ENCODE measurements around the gene JAG2. TPM values are rescaled to one million over a fixed set of nuclear protein-coding genes. Genes with fewer than 3 reads are reported as not detected.

The JAG2 gene
- total RNA-seq, 1 donor from 2014 or later: 84.1 TPM

DNA sequence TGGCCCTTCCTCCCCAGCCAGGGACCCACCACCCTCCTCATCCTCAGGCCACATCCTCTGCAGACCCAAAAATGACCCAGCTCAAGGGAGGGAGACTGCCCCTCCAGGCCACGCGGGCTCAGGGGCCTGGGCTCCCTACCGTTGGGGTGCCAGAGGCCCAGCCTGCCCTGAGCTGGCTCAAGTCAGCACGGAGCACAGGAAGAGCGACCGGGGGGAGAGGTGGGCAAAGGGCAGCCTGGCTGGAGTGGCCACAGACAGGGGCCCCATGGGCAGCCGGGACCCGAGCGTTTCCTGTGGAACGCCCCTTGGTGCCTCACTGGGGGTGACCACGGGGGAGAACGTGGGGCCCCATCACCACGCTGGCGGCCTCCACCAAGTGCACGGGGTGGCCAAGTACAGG, 10.7 kb downstream of the JAG2 start:
- Mint-ChIP-seq H3K9me3 (ENCODE audit: unreplicated experiment) (peaks cover 5% of the 10 kb centered on the region), H3K4me3 (ENCODE audit: unreplicated experiment) (no peak overlapping the region), H3K27me3 (ENCODE audit: unreplicated experiment) (peaks cover 6% of the 10 kb centered on the region), H3K27ac (ENCODE audit: unreplicated experiment) (no peak overlapping the region), H3K36me3 (ENCODE audit: unreplicated experiment) (no peaks in the 10 kb centered on the region), H3K4me1 (ENCODE audit: low read depth, unreplicated experiment) (no peaks in the 10 kb centered on the region)
- DNase-seq: no peak
- TF ChIP-seq, protein P1, sequence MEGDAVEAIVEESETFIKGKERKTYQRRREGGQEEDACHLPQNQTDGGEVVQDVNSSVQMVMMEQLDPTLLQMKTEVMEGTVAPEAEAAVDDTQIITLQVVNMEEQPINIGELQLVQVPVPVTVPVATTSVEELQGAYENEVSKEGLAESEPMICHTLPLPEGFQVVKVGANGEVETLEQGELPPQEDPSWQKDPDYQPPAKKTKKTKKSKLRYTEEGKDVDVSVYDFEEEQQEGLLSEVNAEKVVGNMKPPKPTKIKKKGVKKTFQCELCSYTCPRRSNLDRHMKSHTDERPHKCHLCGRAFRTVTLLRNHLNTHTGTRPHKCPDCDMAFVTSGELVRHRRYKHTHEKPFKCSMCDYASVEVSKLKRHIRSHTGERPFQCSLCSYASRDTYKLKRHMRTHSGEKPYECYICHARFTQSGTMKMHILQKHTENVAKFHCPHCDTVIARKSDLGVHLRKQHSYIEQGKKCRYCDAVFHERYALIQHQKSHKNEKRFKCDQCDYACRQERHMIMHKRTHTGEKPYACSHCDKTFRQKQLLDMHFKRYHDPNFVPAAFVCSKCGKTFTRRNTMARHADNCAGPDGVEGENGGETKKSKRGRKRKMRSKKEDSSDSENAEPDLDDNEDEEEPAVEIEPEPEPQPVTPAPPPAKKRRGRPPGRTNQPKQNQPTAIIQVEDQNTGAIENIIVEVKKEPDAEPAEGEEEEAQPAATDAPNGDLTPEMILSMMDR (IDR thresholded peaks at IDR 0.05; ENCODE audit: partially characterized antibody, unreplicated experiment): no peak

DNA sequence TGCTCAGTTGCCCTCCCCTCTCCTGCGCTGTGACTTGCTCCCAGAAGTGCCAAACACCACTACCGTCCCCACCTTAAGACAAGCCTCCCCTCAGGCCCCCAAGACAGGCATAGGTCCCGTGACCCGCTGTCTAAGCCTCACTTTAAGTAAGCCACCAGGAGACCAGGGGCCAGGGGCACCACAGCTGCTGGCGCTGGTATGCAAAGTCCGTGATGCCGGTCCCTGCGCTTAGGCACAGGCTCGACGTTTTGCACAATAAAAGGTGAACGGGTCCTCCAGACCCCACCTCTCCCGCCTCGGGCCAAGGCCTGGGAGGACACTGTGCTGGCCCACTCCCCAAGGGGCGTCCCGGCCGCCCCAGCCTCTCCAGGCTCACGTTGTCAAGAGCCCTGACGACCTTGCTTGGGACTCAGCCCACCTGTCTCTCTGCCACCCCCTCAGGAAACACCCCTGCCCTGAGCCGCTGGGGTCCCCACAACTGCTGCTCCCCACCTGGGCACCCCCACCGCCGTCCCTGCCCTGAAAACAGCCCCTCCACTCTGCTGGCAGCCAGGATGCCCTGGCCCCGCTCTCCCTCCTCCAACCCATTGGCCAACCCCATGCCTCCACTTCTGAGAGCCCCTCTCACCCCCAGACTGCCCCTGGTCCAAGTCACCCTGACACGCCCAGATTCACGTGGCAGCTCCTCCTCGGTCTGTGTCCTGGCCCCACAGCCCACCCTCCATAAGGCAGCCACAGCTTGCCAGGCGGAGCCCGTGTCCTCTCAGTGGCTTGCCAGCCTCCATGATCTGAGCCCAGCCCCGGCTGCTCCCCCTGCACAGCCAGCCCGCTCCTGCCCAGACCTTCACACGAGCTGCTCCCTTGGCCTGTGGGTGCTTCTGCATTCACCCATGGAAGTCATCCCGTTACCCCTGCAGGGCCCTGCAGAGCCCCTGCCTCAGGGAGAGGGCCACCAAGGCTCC, 11.9 kb downstream of the JAG2 start:
- no peak overlapping the region for H3K4me3 Mint-ChIP-seq (ENCODE audit: unreplicated experiment)
- peaks cover 3% of the 10 kb centered on the region for H3K9me3 Mint-ChIP-seq (ENCODE audit: unreplicated experiment)
- H3K27ac Mint-ChIP-seq (ENCODE audit: unreplicated experiment): no peak overlapping the region
- no peak for DNase-seq
- no peaks in the 10 kb centered on the region for H3K36me3 Mint-ChIP-seq (ENCODE audit: unreplicated experiment)
- TF ChIP-seq, protein P1 (IDR thresholded peaks at IDR 0.05; ENCODE audit: partially characterized antibody, unreplicated experiment): no peak
- peaks cover 6% of the 10 kb centered on the region for H3K27me3 Mint-ChIP-seq (ENCODE audit: unreplicated experiment)
- no peaks in the 10 kb centered on the region for H3K4me1 Mint-ChIP-seq (ENCODE audit: low read depth, unreplicated experiment)

DNA sequence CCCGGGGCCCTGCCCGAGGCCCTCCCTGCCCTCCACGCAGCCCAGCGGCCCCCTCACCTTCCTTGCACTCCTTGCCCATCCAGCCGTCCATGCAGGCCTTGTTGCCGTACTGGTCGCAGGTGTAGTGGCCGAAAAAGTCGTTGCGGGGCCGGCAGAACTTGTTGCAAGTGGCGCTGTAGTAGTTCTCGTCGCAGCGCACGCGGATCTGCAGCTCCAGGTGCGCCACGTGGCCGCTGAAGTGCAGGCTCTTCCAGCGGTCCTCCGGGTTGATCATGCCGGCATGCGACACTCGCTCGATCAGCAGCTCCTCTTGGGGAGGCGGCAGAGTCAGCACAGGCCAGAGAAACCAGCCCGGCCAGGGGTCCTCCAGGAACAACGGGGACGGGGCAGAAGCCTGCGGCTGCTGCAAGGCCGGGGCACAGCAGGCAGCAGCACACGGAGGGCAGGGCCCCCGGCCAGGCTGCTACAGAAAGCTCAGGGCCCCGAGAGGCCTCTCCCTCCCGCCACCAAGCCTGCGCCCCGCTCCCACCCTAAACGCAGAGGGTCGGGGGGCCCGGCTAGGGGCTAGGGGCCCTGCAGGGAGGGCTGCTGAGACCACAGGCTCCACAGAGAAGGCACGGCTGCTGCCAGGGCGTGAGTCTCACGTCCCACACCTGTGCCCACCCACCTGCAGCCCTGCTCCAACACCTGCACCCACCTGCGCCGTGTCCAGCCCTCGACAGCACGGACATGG, 12.7 kb downstream of the JAG2 start:
- H3K27ac Mint-ChIP-seq (ENCODE audit: unreplicated experiment): no peak overlapping the region
- no peak overlapping the region for H3K4me3 Mint-ChIP-seq (ENCODE audit: unreplicated experiment)
- no peaks in the 10 kb centered on the region for H3K4me1 Mint-ChIP-seq (ENCODE audit: low read depth, unreplicated experiment)
- TF ChIP-seq, protein P1 (IDR thresholded peaks at IDR 0.05; ENCODE audit: partially characterized antibody, unreplicated experiment): no peak
- peaks cover 3% of the 10 kb centered on the region for H3K9me3 Mint-ChIP-seq (ENCODE audit: unreplicated experiment)
- peak; percentile 15 for DNase-seq
- no peaks in the 10 kb centered on the region for H3K36me3 Mint-ChIP-seq (ENCODE audit: unreplicated experiment)
- peaks cover 6% of the 10 kb centered on the region for H3K27me3 Mint-ChIP-seq (ENCODE audit: unreplicated experiment)

GRCh38 chr14:105155071-105155651, 13.4 kb downstream of the JAG2 start:
- peaks cover 2% of the 10 kb centered on the region for H3K9me3 Mint-ChIP-seq (ENCODE audit: unreplicated experiment)
- DNase-seq: peak; percentile 14
- no peaks in the 10 kb centered on the region for H3K4me1 Mint-ChIP-seq (ENCODE audit: low read depth, unreplicated experiment)
- no peak overlapping the region for H3K27ac Mint-ChIP-seq (ENCODE audit: unreplicated experiment)
- H3K27me3 Mint-ChIP-seq (ENCODE audit: unreplicated experiment): peaks cover 4% of the 10 kb centered on the region
- H3K36me3 Mint-ChIP-seq (ENCODE audit: unreplicated experiment): no peaks in the 10 kb centered on the region
- TF ChIP-seq, protein P1 (IDR thresholded peaks at IDR 0.05; ENCODE audit: partially characterized antibody, unreplicated experiment): no peak
- H3K4me3 Mint-ChIP-seq (ENCODE audit: unreplicated experiment): no peak overlapping the region

Data from glutamatergic neuron (in vitro differentiated cells).